ENCODE measurements around the gene RNU6-8.

The RNU6-8 gene

DNA sequence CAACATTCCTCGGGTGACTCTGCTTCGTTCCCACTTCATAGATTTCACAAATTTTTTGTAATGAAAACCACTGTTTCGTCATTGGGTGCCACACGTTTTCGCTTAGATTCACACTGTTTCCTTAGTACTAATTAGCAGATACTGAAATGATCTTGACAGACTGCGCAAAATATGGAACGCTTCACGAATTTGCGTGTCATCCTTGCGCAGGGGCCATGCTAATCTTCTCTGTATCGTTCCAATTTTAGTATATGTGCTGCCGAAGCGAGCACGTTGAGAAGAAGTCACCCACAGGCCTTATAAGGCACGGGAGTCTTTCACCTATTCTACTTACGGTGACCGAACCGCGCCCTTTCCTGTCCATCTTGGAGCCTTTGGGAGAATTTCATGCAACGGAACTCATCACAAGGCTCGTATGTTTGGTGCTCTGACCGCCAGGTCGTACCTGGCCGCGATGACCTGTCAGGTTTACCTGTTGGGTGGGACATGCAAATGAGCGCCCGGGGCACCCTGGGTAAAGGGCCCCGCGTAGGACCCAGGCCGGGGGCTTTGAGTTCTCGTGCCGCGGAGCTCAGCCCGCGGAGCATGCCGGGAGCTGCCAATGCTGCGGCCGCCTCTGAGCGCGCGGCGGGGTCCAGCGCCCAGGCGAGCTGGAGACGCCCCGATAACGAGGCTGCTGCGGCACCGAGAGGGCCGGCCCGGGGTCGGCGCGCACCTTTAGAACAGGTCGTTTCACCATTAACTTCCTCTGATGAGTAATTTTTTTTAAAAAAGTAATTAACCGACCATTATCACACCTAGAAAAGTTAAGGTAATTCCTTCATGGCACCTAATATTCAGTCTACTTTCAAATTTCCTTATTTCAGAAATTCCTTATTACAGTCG is at the start of gene RNU6-8:
Gene RNU6-8 (minus strand): TSS at position 272 of the 885 bp plus-strand sequence.
- DNase-seq (ENCODE audit: low read depth), result peak; percentile 46

DNA sequence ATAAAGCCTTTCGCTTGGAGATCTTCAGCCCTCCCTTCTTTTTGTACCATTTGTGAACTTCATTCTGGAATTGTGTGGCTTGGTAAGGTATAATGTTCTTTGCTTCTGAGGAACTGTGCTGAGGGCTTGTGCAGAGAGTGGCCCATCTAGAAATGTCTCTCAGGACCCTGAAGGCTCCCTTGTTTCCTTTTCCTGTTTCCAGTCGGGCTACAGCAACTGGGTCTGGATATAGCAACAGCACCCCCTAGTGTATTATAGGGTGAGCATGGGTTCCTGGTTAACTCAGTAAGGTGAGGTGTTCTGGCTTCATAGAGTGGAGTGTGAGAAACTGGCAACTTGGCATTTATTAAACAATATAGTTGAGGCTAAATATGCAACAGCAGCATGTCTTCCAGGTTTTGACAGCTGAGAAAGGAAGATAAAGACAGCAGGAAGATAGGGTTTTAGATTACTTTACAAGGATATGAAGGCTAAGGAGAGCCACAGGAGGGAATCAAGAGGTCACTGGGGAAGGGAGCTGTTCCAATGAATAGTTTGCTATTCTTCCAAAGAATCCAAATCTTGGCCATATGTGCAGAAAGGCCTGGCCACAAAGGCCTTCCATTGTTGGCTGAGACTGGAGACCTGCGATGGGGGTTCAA is 49.1 kb upstream of the RNU6-8 start:
- peak; percentile 57 for DNase-seq (ENCODE audit: low read depth)

DNA sequence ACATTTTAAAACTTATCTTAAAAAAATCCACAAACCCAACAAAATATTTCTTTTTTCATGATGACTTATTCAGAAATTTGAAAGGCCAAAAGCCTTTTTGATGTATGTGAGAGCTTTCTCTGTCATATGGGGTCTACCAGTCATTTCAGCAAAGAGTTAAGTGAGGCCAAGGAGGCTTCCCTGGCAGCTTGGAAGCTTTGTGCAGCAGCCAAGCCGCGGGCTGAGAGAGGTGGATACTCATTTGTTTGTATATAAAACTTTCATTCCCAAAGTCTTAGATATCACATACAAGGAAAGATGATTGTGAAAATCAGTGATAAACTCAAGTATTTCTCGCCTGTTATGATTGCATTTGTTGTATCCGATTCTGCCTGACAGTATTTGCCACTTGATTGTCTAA is 48.5 kb upstream of the RNU6-8 start:
- no peak for DNase-seq (ENCODE audit: low read depth)

DNA sequence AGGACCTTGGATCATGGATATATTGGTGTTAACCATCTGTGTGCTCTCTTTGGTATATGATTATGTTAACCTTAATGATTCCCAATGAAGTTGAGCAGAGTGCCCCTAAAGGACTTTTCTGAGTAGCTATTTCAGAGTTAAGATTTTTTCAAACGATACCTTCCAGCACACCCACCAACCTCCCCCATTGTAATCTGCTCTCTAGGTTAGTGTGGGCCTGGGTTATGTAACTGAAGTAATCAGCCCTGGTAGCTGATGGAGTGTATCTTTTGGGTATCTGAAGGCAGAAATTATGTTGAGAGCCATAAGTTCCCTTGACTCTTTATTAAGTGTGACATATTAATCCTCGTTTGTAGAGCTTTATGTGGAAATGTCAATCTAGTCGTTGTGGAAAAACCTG is 47.6 kb upstream of the RNU6-8 start:
- no peak for DNase-seq (ENCODE audit: low read depth)

DNA sequence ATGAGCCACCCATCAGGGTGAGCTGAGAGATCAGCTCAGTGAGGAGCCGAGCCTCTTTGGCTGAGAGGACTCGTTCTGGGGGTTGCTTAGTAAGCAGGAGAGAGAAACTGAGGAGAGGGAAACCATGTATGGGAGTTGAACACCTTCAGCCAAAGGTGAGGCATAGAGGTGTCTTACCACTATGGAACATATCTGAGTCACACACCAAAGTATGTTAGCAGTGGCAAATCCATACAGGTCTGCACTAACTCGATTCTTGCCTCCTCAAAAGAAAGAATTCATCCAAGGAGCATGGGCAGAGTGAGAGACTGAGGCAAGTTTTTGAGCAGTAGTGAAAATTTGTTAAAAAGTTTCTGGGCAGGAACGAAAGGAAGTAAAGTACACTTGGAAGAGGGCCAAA is 46.7 kb upstream of the RNU6-8 start:
- DNase-seq (ENCODE audit: low read depth), result no peak

DNA sequence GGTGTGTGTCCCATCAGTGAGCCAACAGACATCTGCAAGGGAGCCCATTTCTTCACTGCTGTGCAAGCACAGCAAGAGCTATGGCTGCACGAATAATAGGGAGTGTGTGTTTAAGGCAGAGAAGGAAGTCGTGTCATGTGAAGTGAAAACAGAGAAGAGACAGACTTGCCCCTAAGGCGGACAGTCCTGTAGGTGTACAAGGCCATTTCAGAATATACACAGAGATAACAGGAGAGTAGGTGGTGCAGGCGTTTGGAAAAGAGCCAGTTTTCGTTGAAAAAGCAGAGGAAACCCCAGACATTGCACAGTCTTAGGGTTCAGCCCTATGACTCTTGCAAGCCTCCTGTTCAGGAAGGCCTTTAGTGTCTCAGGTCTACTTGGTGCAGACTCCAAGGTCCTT is 46.3 kb upstream of the RNU6-8 start:
- no peak for DNase-seq (ENCODE audit: low read depth)

DNA sequence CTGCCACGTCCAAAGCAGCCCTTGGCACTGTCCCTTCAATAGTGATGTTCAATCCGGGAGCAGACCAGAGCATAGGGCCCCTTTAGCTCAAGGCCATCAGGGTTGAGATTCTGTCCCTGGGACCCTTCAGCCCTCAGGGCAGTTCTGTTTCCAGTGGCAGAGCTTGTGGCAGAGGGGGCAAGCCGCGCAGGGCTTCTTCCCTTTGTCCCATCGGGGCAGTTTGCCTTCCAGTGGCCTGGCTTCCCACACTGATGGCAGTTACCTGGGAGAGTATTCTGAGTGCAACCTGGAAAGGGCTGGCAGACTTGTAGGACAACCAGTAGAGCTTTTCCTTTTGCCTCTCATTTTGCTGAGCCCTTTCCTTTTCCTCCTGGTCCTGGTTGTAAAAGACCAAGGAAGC is 43.7 kb upstream of the RNU6-8 start:
- DNase-seq (ENCODE audit: low read depth), result no peak

DNA sequence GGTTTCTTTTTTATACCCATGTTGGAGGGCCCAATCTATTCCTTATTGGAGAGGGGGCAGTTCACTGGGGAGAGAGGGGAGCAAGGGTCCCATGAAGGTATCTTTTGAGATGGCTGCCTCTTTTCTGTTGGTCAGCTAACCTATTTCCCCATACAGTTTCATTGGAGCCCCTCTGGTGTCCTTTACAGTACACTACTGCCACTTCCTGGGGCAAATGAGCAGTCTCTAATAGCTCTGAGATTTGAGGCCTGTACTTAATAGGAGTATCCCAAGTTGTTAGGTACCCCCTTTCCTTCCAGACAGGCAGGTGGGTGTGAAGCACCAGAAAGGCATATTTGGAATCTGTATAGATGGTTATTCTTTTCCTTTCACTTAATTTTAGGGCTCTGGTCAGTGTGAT is 41.3 kb upstream of the RNU6-8 start:
- no peak for DNase-seq (ENCODE audit: low read depth)

DNA sequence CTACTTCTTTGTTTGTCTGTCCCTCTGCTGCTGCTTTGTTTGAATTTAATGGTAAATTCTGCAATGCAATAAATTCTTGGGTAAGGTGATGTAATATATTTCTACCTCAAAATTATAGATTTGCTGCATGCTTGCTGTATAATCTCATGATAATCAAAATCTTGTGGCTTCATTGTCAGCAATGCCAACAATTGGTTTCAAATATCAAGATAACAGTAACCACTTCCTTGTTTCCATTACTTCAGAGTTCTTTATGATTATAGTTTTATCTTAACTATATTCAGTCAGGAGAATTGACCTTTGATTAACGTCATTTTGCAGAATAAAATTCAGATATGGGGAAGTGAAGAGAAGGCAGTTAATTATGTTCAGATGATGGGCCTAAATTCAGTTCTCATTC is 30.2 kb upstream of the RNU6-8 start:
- no peak for DNase-seq (ENCODE audit: low read depth)

DNA sequence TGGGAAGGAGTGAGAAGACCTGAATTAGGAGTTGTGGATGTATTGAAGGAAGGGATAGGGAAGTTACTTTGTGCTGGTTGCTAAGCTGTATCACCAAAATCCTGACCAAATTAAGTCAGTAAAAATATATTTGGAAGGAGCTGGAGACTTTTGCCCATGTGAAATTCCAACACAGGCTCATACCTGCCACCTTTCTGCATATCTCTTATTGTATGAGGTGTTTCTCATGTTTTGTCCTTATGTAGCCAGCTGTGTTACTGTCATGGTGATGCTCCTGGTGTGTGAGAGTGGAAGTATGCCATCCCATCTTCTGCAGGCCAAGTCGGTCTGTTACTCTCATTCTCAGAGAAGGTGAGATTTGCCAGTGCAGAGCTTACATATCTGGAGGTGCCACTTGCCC is 29.4 kb upstream of the RNU6-8 start:
- no peak for DNase-seq (ENCODE audit: low read depth)

DNA sequence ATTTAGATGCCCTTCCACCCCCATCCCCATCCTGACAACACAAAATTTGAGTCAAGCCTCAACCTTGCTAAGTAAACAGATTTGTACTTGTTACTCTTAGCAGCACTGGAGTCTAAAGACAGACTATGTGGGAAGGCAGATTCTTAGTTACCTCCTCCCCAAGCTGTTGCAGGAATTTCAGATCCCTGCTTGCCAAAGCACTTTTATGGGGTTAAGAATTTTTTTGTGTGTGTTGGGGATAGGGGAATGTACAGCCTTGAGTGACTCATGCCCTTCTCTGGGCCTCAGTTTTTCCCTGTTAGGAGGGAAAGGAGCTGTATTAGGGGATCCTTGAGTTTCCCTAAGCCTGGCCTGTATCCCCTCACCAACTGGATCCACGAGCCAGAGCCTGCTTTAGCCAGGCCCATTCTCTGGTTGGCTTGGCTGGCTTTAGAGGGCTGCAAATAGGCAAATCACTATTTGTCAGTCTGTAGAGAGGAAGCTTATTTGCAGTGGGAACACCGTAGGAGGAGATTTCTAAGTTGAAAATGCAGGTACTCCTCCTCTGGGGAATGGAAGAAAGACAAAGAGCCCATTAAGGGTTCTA is 27.7 kb upstream of the RNU6-8 start:
- no peak for DNase-seq (ENCODE audit: low read depth)

DNA sequence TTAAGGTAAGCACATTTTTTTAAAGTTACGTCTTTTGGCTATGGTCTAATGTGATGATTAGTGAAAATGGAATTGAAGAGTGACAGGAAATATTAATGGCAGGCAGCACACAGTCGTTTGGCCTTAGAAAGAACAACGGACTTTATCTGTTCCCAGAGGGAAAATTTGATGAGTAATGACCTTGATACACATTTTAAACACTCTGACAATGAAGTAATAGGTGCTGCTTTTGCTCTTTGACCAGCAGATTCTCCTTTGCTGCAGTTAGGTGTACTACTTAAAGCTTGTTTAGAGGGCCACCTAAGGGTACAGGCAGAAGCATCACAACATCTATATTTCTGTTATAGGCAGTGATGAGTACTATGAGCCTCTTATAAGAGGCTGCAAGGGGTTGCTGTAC is 27.1 kb upstream of the RNU6-8 start:
- DNase-seq (ENCODE audit: low read depth), result no peak

DNA sequence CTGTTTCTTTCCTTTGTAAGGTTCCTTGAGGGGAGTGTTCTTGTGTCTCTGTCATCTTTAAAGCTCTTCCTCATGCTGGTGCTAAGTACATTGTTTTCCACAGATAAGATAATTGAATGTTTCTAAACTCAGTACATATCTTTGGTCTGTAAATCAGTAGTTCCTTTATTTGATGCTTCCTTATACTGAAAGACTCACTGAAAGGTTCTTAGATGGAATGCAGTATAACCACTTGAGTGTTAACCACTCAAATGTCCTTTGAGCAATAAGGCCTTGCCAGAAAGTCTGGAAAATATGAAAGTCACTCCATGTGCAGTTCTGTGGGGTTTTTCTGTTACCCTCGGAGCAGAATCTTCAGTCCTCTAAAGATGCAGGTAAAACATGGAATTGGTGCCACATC is 23.0 kb upstream of the RNU6-8 start:
- DNase-seq (ENCODE audit: low read depth), result no peak

DNA sequence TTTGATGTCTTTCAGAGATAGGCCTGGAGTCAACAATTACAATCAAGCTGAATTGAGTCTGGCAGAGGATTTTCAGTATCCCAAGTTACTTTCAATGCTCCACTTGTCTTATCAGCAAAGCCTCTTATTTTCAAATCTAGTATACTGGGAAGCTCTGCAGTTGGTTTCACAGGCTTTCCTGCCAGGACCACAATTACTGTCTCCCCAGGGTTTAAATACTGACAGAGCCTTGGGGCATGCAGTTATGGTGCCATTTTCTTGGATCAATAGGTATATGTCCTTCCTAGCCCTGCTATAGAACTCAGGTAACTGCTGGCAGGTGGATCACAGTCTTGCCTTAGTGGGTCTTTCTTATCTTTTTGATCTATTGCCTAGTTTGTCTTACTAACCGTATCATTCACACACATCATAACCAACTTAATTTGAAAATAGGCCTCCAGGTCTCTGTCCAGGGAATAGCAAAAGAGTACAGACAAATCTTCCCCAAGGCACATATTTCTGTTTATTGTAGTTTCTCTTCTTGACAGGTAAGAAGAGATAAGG is 22.4 kb upstream of the RNU6-8 start:
- DNase-seq (ENCODE audit: low read depth), result no peak

DNA sequence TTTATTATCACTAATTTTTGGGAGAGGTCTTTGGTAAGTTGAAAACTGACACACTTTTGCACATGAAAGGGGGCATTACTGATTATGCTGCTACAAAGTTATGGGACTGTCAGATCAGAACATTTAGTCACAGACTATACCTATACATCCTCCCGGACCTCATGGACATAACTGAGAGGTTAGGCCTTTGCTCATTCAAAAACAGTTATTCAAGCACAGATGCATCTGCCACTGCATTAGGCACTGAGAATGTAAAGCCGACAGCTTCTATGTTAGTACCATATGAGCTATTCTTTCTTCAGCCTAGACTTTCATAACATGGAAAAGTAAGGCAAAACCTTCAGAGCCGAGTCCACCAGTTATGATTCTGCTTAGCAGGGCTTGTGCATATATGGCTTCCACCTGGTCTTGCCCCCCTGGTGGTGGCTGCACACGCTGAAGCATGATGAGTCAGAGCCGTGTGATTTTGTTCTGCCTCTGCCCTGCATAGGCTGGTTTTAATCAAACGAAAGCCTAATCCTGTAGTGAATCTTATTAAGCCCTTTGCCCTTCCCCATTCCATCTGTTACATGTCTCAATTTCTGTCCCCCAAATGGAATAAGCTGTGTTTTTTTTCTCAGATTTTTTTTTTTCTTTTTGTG is 21.8 kb upstream of the RNU6-8 start:
- peak; percentile 54 for DNase-seq (ENCODE audit: low read depth)

DNA sequence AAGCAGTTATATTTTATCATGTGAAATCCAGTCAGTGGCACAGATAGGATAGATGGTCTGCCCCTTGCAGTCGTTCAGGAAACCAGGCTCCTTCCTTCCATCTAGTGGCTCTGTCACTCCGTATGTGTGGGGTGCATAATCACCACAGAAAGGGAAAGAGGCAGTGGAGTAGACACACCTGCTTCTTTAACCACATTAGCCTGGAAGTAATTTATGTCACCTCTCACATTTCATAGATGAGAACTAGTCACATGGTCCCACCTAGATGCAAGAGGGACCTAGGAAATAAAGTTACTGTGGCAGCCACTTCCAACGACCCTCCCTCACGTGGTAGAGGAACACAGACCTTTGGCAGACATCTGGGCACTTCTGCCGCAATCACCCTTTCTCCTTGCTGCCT is 14.2 kb upstream of the RNU6-8 start:
- DNase-seq (ENCODE audit: low read depth), result no peak

DNA sequence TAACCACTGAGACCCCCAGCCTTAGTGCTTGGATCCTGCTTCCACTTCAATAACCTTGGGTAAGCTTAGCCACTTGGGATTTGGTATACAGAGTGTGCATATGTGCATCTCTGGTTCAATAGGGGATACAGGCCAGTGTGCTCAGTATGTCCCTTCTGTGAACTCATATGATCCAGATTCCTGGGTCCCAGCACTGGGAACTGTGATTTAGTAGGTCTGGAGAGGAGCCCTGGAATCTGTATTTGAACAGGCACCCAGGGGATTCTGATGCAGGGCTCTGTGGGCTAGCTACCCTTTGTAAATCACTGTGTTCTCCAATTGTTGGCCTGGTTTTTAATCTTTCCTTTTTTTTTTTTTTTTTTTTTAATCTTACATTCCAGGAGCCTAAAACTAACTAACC is 9.8 kb upstream of the RNU6-8 start:
- no peak for DNase-seq (ENCODE audit: low read depth)

DNA sequence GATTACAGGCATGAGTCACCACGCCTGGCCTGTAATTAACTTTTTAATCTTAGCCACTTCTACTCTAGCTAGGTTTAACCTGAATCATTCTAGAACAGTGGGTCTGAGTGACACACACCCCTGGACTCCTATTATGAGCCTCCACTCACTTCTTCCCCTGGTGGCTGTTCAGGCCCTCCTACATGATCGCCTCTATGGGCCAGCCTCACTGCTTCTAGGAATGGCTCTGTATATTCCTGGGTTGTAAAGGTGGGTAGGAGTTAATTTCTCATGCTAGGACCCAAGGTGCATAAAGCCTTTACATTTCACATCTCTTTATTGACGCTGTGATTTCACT is 8.0 kb upstream of the RNU6-8 start:
- DNase-seq (ENCODE audit: low read depth), result no peak

DNA sequence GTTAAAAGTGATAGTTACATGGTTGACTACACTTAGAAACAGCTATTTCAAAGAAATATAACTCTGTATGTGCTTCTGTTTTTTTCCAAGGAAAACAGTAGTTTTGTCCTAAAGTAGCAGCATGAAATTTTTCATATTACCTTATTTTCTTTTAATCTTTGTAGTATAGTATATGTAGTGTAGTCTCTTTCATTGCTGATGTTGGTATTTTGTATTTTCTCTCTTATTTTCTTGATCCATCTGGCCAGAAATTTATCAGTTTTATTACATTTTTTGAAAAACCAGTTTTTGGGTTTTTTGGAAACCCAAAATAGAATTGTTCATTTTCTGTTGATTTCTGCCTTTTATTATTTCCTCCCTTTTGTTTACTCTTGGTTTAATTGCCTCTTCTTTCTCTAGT is 6.4 kb upstream of the RNU6-8 start:
- DNase-seq (ENCODE audit: low read depth), result no peak

DNA sequence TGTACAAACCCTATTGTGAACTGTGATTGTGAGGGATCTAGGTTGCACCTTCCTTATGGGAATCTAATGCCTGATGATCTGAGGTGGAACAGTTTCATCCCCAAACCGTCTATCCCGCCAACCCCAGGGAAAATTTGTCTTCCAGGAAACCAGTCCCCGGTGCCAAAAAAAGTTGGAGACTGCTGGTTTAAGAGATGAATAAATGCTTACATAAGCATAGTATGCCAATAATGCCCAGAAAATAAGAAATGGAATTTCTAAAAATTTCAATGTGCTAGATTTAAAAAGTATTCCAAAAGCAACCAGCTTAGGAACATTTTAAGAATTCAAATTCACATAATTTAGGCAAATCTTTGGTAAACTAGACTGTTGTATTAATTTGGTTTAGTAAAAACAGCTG is 5.4 kb upstream of the RNU6-8 start:
- DNase-seq (ENCODE audit: low read depth), result no peak

DNA sequence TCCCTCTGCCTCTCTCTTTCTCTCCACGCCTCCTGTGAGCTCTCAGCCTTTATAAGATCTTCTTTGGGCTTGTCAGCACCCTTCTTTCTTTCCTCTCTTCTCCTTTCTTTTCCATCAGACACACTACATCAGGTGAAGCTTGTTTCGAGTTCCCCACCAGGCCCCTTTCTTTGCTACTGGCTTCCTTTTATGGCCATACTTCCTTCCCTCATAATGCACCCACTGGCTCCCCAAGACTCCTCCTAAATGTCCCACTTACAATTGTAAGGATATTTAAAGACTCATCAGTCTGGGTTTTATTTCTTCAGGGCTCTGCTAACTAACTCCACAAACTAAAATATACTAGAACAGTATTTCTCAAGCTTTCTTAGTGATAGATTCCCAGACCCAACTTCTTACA is 3.5 kb upstream of the RNU6-8 start:
- DNase-seq (ENCODE audit: low read depth), result no peak

DNA sequence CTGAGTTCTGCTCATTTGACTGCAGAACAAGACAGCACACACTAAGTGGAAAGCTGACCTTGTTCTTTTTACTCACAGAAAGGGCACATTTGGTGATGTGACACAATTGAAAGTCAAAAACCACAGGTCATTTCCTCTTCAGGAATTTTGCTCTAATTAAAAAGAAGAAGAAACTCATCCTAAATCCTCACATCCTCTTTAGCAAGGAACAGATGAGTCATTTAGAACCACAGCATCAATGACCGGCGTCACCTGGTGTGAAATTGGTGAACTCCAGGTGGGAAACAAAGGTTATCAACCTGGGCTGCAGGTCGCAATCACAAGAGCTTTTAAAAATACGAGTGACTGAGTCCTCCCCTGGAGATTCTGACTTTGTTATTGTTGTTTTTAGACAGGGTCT is 2.9 kb upstream of the RNU6-8 start:
- no peak for DNase-seq (ENCODE audit: low read depth)

DNA sequence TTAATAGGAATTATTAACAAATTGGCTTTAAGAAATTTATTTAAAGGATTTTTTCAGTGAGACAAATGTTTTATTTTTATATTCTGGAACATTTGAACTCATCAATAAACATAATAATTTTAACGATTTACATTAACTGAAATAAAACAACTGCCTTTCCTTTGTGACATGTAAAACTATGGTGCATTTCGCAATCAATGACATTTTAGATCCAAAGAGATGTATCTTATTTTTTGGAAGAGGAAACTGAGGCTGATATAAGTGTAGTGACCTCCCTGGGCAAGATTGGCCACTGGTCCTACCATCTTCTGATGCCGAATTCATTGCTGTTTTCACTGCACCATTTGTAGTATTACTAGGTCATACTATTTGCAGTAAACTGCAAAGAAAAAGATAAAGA is 2.5 kb upstream of the RNU6-8 start:
- DNase-seq (ENCODE audit: low read depth), result no peak

All from fibroblast of gingiva (primary cell).